WTC11 (cell line): ENCODE results near the gene ERP44. TPM values are rescaled to one million over a fixed set of nuclear protein-coding genes. Genes with fewer than 3 reads are reported as not detected.
"Not testable (repeated sequence)": the region's sequence is repeated elsewhere in the genome, so short reads cannot be mapped to it uniquely, and the experiment has no call there.

Experiments used
- ATAC-seq: fragments of 200-7000 bp; cut with Tn5 transposase; 2 replicates; pipeline ENCODE4 v1.10.0; 2021; ENCODE audit warnings: mild to moderate bottlenecking, moderate library complexity
- CTCF ChIA-PET: fragments of 300-600 bp; sonication (Branson Sonifier 250); formaldehyde crosslinking; loops from one replicate; lab custom pipeline; 2021; ENCODE audit warnings: antibody characterized with exemption; lab: Charles Lee
- POLR2A ChIA-PET: fragments of 350-600 bp; sonication (Branson Sonifier 250); formaldehyde crosslinking; loops from one replicate; lab custom pipeline; 2021; ENCODE audit warnings: antibody characterized with exemption; lab: Charles Lee
- DNase-seq: peaks from one replicate; pipeline ENCODE4 v3.0.0; 2021; ENCODE audit warnings: low spot score
- H3K27ac Mint-ChIP-seq: 2 replicates; pipeline ENCODE4 v1.8.0; 2021; ENCODE audit warnings: mixed read lengths
- H3K27me3 Mint-ChIP-seq: 2 replicates; pipeline ENCODE4 v1.8.0; 2021; ENCODE audit warnings: low read depth, mild to moderate bottlenecking, moderate library complexity, mixed read lengths
- H3K36me3 Mint-ChIP-seq: 2 replicates; pipeline ENCODE4 v1.8.0; 2021; ENCODE audit warnings: mixed read lengths
- H3K4me1 Mint-ChIP-seq: 2 replicates; pipeline ENCODE4 v1.8.0; 2022; ENCODE audit warnings: mixed read lengths
- H3K4me3 Mint-ChIP-seq: 2 replicates; pipeline ENCODE4 v1.8.0; 2021; ENCODE audit warnings: mild to moderate bottlenecking, moderate library complexity, mixed read lengths
- H3K9me3 Mint-ChIP-seq: 2 replicates; pipeline ENCODE4 v1.8.0; 2021; ENCODE audit warnings: mixed read lengths
- ATF1 ChIP-seq: sonication (generic); formaldehyde crosslinking; IDR thresholded peaks from 2 replicates; pipeline ENCODE4 v1.8.1; 2023; ENCODE audit warnings: mild to moderate bottlenecking, moderate library complexity, missing genetic modification reagents
- ATF6 ChIP-seq: sonication (generic); formaldehyde crosslinking; IDR thresholded peaks from 2 replicates; pipeline ENCODE4 v1.8.1; 2023; ENCODE audit warnings: mild to moderate bottlenecking, missing genetic modification reagents
- E2F5 ChIP-seq: sonication (generic); formaldehyde crosslinking; IDR thresholded peaks from 2 replicates; pipeline ENCODE4 v1.8.1; 2022; ENCODE audit warnings: mild to moderate bottlenecking, moderate library complexity, missing genetic modification reagents
- GTF2I ChIP-seq: fragments of 250-450 bp; sonication (Bioruptor Pico); conservative IDR thresholded peaks from 2 replicates; pipeline ENCODE4 v1.4.0; 2021; ENCODE audit warnings: mild to moderate bottlenecking
- HMGXB4 ChIP-seq: sonication (generic); formaldehyde crosslinking; IDR thresholded peaks from 2 replicates; pipeline ENCODE4 v1.8.1; 2023; ENCODE audit warnings: mild to moderate bottlenecking, moderate library complexity, missing genetic modification reagents
- JAZF1 ChIP-seq: fragments of 250-450 bp; sonication (Bioruptor Pico); IDR thresholded peaks from 2 replicates; pipeline ENCODE4 v1.9.0; 2021; ENCODE audit warnings: moderate library complexity, mild to moderate bottlenecking, inconsistent platforms
- NFE2L1 ChIP-seq: sonication (generic); formaldehyde crosslinking; IDR thresholded peaks from 2 replicates; pipeline ENCODE4 v1.8.1; 2023; ENCODE audit warnings: missing genetic modification reagents
- RELA ChIP-seq: sonication (generic); formaldehyde crosslinking; IDR thresholded peaks from 2 replicates; pipeline ENCODE4 v1.8.1; 2022; ENCODE audit warnings: missing genetic modification reagents, mild to moderate bottlenecking, borderline replicate concordance
- RORB ChIP-seq: fragments of 250-450 bp; sonication (Bioruptor Pico); IDR thresholded peaks from 2 replicates; pipeline ENCODE4 v1.9.0; 2021; ENCODE audit warnings: mild to moderate bottlenecking
- SMAD3 ChIP-seq: sonication (generic); formaldehyde crosslinking; IDR thresholded peaks from 2 replicates; pipeline ENCODE4 v1.8.0; 2022; ENCODE audit warnings: missing genetic modification reagents, mild to moderate bottlenecking, borderline replicate concordance
- SOX15 ChIP-seq: fragments of 250-450 bp; sonication (Bioruptor Pico); IDR thresholded peaks from 2 replicates; pipeline ENCODE4 v1.9.0; 2021; ENCODE audit warnings: mild to moderate bottlenecking
- TEAD4 ChIP-seq: sonication (generic); formaldehyde crosslinking; IDR thresholded peaks from 2 replicates; pipeline ENCODE4 v1.8.0; 2022; ENCODE audit warnings: mild to moderate bottlenecking, missing genetic modification reagents
- ZBTB21 ChIP-seq: sonication (generic); formaldehyde crosslinking; IDR thresholded peaks from 2 replicates; pipeline ENCODE4 v1.8.1; 2023; ENCODE audit warnings: mild to moderate bottlenecking, missing genetic modification reagents, borderline replicate concordance
- ZBTB43 ChIP-seq: sonication (generic); formaldehyde crosslinking; IDR thresholded peaks from 2 replicates; pipeline ENCODE4 v1.8.1; 2023; ENCODE audit warnings: mild to moderate bottlenecking, missing genetic modification reagents
- ZNF396 ChIP-seq: fragments of 250-450 bp; sonication (Bioruptor Pico); IDR thresholded peaks from 2 replicates; pipeline ENCODE4 v1.8.0; 2021; ENCODE audit warnings: mild to moderate bottlenecking, moderate library complexity, borderline replicate concordance
- ZNF512 ChIP-seq: sonication (generic); formaldehyde crosslinking; IDR thresholded peaks from 2 replicates; pipeline ENCODE4 v1.8.1; 2022; ENCODE audit warnings: missing genetic modification reagents, borderline replicate concordance
- ZNF532 ChIP-seq: fragments of 250-450 bp; sonication (Bioruptor Pico); IDR thresholded peaks from 2 replicates; pipeline ENCODE4 v1.9.0; 2021; ENCODE audit warnings: mild to moderate bottlenecking, borderline replicate concordance
- ZNF671 ChIP-seq: fragments of 250-450 bp; sonication (Bioruptor Pico); IDR thresholded peaks from 2 replicates; pipeline ENCODE4 v1.8.0; 2021; ENCODE audit warnings: mild to moderate bottlenecking
- total RNA-seq: library from RNA; stranded (reverse); gene quantifications from 3 replicates; pipeline ENCODE4 v1.2.3, GENCODE V29; 2021
- TF ChIP-seq, protein P1 (sequence below): sonication (generic); formaldehyde crosslinking; IDR thresholded peaks from 2 replicates; pipeline ENCODE4 v1.8.0; 2023; ENCODE audit warnings: mild to moderate bottlenecking, missing genetic modification reagents
- TF ChIP-seq, protein P2 (sequence below): sonication (generic); formaldehyde crosslinking; IDR thresholded peaks from 2 replicates; pipeline ENCODE4 v1.8.1; 2023; ENCODE audit warnings: mild to moderate bottlenecking, missing genetic modification reagents, moderate library complexity

ERP44 gene
- total RNA-seq, 1 experiment from 2014 or later = 13.7 TPM

- H3K27ac Mint-ChIP-seq, H3K4me1 Mint-ChIP-seq, ATAC-seq, POLR2A ChIA-PET, H3K9me3 Mint-ChIP-seq, CTCF ChIA-PET, H3K36me3 Mint-ChIP-seq, H3K4me3 Mint-ChIP-seq, DNase-seq, H3K27me3 Mint-ChIP-seq: not testable (repeated sequence)
Measured at GRCh38 chr9:100076256-100076655, 22.5 kb downstream of the ERP44 start.

DNA sequence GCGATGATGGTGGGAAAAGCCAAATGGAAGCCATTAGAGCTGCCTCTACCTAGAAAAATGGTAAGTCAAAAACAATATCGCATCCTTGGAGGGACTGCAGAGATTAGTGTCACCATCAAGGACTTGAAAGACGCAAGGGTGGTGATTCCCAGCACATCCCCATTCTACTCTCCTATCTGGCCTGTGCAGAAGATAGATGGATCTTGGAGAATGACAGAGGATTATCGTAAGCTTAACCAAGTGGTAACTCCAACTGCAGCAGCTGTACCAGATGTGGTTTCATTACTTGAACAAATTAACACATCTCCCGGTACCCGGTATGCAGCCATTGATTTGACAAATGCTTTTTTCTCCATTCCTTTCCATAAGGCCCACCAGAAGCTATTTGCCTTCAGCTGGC lies 23.8 kb downstream of the ERP44 start:
- ChIA-PET CTCF (no interaction called here), POLR2A (interaction anchor here (0.6 kb wide), 1 partner anchor 37 kb away, joined by 3 read pairs; no protein-coding TSS in a partner anchor)
- no peak for TF ChIP-seq HMGXB4 (CRISPR knock-in tag)
- no peak for TF ChIP-seq ATF1 (CRISPR knock-in tag)
- TF ChIP-seq ATF6 (CRISPR knock-in tag) = no peak
- no peak for TF ChIP-seq RORB (CRISPR knock-in tag)
- TF ChIP-seq ZBTB21 (CRISPR knock-in tag) = no peak
- no peak for TF ChIP-seq ZNF512
- no peak for TF ChIP-seq NFE2L1 (CRISPR knock-in tag)
- TF ChIP-seq GTF2I = no peak
- no peak for TF ChIP-seq TEAD4 (CRISPR knock-in tag)
- TF ChIP-seq, protein P1, sequence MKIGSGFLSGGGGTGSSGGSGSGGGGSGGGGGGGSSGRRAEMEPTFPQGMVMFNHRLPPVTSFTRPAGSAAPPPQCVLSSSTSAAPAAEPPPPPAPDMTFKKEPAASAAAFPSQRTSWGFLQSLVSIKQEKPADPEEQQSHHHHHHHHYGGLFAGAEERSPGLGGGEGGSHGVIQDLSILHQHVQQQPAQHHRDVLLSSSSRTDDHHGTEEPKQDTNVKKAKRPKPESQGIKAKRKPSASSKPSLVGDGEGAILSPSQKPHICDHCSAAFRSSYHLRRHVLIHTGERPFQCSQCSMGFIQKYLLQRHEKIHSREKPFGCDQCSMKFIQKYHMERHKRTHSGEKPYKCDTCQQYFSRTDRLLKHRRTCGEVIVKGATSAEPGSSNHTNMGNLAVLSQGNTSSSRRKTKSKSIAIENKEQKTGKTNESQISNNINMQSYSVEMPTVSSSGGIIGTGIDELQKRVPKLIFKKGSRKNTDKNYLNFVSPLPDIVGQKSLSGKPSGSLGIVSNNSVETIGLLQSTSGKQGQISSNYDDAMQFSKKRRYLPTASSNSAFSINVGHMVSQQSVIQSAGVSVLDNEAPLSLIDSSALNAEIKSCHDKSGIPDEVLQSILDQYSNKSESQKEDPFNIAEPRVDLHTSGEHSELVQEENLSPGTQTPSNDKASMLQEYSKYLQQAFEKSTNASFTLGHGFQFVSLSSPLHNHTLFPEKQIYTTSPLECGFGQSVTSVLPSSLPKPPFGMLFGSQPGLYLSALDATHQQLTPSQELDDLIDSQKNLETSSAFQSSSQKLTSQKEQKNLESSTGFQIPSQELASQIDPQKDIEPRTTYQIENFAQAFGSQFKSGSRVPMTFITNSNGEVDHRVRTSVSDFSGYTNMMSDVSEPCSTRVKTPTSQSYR = no peak
- TF ChIP-seq ZNF671 (CRISPR knock-in tag) = no peak
- no peak for TF ChIP-seq SOX15 (CRISPR knock-in tag)
- TF ChIP-seq RELA (CRISPR knock-in tag) = no peak
- TF ChIP-seq ZNF396 = no peak
- no peak for TF ChIP-seq E2F5
- no peak for TF ChIP-seq ZBTB43 (CRISPR knock-in tag)
- no peak for TF ChIP-seq SMAD3 (CRISPR knock-in tag)
- TF ChIP-seq ZNF532 = no peak
- no peak for TF ChIP-seq JAZF1 (CRISPR knock-in tag)
- TF ChIP-seq, protein P2, sequence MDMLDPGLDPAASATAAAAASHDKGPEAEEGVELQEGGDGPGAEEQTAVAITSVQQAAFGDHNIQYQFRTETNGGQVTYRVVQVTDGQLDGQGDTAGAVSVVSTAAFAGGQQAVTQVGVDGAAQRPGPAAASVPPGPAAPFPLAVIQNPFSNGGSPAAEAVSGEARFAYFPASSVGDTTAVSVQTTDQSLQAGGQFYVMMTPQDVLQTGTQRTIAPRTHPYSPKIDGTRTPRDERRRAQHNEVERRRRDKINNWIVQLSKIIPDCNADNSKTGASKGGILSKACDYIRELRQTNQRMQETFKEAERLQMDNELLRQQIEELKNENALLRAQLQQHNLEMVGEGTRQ = no peak
- no peak overlapping the region for H3K4me3 Mint-ChIP-seq
- no peak overlapping the region for H3K27ac Mint-ChIP-seq
- peaks cover 7% of the 10 kb centered on the region for H3K4me1 Mint-ChIP-seq
- H3K9me3 Mint-ChIP-seq = peaks cover under 1% of the 10 kb centered on the region; the same call in 1 of the 2 replicates
- H3K36me3 Mint-ChIP-seq = peaks cover 1% of the 10 kb centered on the region; the same call in 1 of the 2 replicates
- DNase-seq (no peak), ATAC-seq (no peak)
- H3K27me3 Mint-ChIP-seq = no peaks in the 10 kb centered on the region
